Eye (tissue), 1 donor: ENCODE results near the gene AIFM3.
"Not testable (repeated sequence)": the region's sequence is repeated elsewhere in the genome, so short reads cannot be mapped to it uniquely, and the experiment has no call there.

ENCODE experiments used
- DNase-seq: peaks from one replicate; pipeline ENCODE4 v3.0.0-alpha.2; 2015

AIFM3 gene

GRCh38 chr22:20940904-20941385, 26.1 kb upstream of the AIFM3 start:
- DNase-seq: no peak

DNA sequence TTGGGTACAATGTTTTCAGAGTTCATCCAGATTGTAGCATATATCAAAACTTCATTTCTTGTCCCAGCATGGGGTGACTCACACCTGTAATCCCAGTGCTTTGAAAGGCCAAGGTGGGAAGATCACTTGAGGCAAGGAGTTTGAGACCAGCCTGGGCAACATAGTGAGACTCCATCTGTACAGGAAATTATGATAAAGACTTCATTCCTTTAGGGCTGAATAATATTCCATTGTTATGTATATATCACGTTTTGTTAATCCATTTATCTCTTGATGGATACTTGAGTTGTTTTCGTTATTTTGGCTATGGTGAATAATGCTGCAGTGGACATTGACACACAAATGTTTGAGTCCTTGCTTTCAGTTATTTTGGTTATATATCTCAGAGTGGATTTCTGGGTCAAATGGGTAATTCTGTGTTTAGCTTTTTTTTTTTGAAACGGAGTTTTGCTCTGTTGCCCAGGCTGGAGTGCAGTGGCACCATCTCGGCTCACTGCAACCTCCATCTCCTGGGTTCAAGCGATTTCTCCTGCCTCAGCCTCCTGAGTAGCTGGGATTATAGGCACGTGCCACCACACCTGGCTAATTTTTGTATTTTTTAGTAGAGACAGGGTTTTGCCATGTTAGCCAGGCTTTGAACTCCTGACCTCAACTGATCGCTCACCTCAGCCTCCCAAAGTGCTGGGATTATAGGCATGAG, 24.7 kb upstream of the AIFM3 start:
- not testable (repeated sequence) for DNase-seq

DNA sequence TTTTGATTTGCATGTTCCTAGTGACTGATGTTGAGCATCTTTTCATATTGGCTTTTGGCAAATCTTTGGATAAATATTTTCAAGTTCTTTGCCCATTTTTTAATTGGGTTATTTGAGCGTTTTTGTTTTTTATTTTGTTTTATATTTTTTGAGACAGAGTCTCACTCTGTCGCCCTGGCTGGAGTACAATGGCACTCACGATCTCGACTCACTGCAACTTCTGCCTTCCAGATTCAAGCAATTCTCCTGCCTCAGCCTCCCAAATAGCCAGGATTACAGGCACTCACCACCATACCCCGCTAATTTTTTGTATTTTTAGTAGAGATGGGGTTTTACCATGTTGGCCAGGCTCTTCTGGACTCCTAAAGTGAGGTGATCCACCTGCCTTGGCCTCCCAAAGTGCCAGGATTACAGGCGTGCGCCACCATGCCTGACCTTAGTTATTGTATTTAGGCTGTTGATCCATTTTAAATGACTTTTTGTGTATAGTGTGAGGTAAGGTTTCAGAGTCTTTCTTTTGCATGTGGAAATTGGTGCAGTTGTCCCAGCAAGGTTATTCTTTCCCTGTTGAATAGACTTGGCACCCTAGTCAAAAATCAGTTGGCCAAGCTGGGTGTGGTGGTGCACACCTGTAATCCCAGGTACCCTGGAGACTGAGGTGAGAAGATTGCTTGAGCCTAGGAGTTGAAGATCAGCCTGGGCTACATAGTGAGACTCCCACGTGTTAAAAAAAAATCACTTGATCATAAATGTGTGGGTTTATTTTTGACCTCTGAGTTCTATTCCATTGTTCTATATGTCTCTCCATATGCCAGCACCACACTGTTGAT, 23.7 kb upstream of the AIFM3 start:
- no peak for DNase-seq

DNA sequence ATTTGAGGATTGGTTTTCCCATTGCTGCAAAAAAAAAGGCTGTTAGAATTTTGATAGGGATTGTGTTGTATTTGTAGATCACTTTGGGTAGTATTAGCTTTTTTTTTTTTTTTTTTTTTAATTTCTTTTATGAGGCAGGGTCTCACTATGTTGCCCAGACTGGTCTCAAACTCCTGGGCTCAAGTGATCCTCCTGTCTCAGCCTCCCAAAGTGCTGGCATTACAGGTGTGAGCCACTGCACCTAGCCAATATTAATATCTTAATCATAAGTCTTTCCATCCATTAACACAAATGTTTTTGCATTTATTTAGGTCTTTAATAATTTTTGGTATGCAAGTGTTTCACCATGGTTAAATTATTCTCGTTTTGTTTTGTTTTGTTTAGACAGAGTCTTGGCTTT, 23.0 kb upstream of the AIFM3 start:
- no peak for DNase-seq

GRCh38 chr22:20945578-20945934, 21.5 kb upstream of the AIFM3 start:
- no peak for DNase-seq

DNA sequence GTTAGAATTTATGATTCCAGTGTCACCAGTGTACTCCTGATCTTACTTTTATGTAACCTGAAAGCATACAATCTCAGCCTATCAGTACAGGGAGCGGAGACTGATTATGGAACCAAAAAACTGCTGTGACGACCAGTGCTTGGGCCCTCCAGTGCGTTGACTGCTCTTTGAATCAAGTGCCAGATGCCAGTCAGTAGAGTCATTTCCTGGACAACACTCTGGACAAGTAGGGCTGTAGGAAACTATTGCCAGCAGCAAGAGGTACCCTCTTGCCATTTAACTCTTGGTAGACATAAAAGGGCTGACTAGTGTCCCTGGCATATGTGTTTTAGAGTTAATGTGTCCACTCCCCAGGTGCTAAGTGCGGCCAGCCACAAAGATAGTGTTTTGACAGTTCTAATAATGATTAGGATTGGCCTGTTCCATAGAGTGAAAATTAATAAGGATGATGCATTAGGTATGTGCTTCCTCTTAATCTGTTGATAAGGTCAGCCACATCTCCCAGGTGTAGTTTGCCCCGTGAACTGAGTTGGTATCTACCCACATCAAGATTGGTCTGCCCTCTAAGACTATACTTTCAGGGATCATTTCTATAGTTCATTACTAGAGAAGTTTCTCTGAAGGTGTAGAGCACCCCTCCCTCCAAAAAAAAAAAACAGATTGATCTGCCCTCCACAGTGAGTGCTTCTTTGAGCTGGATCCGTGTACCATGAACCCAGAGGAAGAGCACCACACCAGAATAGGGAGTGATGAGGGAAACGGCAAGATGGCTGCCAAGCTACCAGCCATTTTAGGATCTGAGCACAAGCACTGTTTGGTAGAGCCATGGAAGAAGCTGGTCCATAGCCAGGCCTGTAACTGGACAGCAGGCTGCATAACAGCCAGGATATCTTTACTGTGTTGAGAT, 20.7 kb upstream of the AIFM3 start:
- DNase-seq: no peak

DNA sequence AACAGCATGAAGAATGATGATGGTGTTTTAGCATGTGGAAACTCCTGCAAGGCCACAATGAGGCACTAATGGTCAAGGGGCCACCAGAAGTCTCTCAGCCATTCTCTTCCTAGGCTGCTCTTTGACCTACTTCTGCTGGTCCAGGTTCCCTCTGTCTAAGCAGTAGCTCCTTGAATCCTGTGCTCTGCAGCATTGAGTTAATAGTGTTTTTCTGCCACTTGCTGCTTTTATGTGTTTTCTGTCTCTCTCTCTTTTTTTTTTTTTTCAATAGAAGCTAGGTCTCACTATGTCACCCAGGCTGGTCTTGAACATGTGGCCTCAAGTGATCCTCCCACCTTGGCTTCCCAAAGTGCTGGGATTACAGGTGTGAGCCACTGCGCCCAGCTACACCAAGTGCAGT, 20.1 kb upstream of the AIFM3 start:
- no peak for DNase-seq

DNA sequence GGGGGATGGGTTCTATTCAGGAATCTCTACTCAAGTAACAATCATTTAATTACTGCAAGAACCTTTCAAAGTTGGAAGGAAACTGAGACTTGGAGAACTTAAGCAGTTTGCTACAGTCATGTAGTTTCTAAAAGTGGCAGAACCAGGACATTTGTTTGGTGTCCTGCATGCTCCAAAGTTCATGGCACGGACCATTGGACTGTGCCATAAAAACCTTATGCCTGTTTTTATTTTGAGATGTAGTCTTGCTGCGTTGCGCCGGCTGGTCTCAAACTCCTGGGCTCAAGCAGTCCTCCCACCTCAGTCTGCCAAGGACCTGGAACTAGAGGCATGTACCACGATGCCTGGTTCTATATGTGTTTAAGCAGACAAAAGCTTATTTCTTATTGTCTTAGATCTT, 18.6 kb upstream of the AIFM3 start:
- no peak for DNase-seq

GRCh38 chr22:20948989-20949388, 18.1 kb upstream of the AIFM3 start:
- no peak for DNase-seq

DNA sequence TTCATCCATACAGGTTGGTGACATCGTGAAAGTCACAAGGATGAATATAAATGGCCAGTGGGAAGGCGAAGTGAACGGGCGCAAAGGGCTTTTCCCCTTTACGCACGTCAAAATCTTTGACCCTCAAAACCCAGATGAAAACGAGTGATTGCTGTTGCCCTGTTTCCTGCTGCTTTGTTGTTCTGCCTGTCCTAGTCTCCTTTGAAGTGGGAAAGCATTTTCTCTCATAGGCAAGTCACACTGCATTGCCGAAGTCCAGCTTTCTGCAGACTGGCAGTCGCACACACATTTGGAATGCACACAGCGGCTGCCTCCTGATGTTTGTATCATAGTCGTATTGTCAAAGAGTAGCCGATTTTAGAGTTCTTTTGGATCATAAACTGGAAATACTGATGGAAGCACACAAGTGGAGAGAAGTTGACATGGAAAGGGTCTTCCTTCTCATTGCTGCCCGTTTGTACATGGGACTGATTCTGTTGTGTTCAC, 17.3 kb upstream of the AIFM3 start:
- DNase-seq: no peak

DNA sequence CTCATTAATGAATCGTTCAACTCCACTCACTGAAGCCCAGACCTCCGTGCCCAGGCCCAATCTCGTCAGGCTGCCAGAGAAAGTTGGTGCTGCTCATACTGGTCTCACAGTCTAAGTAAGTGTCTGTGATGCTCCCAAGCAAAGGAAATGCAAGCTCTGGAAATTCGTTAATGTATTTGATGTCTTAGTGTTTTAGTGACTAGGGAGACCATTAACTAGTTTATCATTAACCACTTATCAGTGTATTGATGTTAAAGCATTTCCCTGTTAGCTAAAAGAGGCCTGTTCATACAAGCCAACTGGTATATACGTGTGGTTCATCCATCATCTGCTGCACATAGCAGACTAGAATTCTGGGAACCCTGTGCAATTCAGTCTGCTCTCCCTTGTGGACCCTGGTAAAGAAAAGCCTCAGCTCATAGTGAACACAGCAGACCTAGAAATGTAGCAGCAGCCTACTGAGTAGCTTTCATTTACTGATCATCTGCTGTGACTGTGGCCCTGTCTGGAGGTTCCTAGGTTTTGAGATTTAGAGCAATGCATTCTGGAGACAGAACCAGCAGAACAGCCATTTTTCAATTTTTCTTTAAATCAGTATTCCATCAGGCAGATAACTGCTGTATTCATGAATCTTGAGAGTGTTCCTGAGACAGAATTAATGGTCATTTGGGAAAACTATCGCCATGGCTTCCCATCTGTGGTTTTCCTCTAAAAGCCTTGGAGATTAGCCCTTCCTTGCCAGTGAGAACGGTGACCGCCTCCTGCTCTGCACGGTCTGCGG, 15.7 kb upstream of the AIFM3 start:
- DNase-seq: no peak

DNA sequence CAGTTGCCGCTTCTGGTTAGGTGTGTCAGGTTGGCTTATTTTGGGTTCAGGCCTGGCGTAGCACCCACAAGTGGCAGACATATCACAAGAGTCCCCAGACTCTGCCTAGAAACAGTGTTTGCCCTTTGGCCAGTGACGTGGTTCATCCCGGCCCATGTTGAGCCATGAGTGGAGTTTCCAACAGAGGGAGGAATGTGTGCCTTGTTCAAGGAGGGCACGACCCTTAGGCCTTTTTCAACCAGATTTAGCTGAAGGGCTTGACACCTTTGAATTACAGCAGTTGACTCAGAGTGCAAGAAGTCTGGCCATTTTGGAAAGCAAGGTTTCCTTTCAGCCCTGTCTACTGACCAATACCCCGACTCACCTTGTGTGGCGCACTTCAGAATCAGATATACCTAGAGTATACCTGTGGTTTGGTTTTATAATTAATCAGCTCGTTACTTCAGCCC, 15.1 kb upstream of the AIFM3 start:
- DNase-seq: no peak

GRCh38 chr22:20952544-20953341, 14.3 kb upstream of the AIFM3 start:
- no peak for DNase-seq

DNA sequence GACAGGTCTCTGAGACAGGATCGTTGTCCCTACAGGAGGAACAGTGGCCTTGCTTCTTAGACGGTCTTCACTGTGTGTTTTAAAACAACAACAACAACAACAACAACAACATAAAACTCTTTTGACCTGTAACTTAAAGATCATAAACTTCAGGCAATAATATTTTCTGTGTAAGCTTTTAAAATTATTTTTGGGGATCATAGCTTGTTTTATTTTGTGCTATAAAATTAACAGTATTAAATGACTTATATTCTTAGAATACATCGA, 13.8 kb upstream of the AIFM3 start:
- DNase-seq: no peak

DNA sequence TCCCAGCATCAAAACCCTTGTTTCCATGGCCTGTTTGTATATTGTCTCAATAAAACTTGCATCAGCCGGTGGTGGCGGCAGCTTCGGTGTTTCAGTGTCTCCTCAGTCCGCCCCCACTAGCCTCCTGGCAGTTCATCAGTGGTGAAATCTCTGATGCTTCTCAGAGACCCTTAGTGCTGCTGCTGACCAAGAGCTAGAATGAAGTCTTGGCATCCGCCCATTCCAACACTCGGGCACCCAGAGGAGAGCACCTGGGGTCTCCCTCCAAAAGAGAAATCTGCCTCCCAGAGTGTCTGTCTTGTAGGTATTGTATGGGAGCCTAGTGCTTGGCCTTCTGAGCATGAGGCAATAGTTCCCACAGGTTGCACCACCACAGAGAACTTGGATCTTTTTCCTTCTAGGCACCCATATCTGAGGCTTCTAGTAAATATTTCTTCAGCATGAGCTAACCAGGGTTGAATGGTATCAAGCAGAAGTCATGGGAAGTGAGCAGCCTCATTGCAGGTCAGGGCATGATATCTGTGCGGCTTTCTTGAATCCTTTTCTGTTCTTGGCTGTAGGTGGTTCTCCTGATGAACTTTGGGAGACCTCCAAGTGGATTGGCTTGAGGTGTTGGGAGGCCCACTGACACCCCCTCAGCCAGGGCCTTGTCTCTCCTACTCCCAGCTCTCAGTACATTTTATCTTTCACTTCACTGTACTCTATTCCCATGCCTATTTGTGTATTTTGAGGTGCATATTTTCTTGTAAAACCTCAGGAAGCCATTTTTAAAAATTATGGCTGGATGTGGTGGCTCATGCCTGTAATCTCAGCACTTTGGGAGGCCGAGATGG, 13.2 kb upstream of the AIFM3 start:
- DNase-seq: no peak

- DNase-seq: no peak
These were observed 11.5 kb upstream of the AIFM3 start for GRCh38 chr22:20955548-20955947.

DNA sequence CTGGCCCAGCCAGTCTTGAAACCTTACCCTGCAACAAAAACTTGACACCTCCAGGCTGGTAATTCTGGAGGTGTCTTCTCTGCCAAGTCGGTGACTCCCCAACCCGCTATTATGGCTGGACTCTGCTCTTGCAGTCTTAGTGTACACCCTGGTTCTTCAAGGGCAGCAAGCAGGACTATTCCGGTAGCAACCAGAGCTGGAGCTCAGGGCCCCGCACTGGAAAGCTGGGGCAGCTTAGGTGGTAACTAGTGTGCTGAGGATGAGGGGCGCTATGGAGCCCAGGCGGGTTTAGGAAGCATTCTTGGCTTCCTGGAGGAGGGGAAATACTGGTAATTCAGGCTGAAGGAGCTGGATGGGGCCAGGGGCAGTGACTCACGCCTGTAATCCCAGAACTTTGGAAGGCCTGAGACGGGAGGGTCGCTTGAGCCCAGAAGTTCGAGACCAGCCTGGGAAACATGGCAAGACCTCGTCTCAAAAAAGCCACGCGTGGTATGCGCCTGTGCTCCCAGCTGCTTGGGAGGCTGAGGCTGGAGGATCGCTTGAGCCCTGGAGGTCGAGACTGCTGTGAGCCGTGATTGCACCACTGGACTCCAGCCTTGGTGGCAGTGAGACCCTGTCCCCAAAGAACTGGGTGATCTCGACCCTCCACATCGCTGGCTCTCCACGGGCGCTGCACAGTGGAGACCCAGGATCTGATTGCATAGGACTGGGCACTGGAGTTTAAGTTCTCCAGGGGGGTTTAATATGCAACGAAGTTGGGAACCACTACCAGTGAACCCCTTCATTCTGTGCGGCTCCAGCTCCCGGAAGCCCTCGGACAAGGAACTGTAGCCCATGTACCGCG, 10.6 kb upstream of the AIFM3 start:
- no peak for DNase-seq

DNA sequence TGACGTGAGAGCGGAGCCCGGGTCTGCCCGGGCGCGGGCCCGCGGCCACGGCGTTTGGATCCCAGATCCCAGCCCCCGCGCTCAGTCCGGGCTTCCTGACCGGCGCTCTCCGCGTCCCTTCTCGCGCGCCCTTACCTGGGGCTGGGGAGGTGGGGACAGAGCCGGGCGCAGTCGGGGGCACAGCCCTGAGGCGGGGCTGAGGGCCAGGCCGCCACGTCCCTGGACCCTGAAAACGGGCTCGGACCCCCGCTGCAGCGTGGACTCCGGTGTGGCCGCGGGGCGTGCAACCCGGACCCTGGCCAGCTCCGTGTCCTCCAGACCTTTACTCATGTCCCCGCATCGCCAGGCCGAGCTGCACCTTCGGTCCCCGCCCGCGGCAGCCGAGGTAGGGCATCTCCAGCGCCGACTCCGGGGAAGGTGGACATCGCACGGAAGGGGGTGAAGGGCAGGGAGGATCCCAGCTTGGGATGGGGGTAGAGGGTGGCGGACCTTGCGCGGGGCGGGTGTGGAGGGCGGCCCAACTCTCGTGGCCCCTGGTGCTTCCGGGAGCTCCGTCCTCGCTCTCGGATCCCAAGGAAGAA, 9.9 kb upstream of the AIFM3 start:
- DNase-seq: peak; percentile 55

- DNase-seq: peak; percentile 58
These were observed 9.2 kb upstream of the AIFM3 start for GRCh38 chr22:20957683-20958431.
